ENCODE measurements around the gene SLC7A8. TPM values are rescaled to one million over a fixed set of nuclear protein-coding genes. Genes with fewer than 3 reads are reported as not detected.

The SLC7A8 gene
- total and polyA plus RNA-seq, 10 of the 15 experiments (the other 5 are each of a cell fraction or from before 2014, with no cell fraction given), result 0.06 to 0.28 (median 0.21) TPM; not detected in 7

DNA sequence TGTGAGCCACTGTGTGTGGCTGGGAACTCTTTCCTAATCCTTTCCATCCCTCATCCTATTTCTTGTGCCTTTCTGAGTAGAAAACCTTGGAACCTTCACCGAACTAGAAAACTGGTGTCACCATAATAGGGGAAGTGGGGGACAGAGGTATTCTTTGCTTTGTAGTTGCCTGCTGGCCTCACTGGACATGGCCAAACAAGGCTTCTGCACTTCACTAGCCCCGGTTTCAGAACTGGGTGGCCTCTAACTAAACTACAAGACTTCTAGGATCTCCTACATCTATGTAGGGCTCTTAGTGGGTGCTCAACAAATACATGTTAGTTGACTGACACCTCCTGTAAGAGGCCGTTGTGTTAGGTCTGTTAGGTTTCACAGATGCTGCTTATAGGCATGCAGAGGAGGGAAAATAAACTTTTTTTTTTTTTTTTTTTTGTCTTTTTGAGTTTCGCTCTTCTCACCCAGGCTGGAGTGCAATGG lies 78.1 kb downstream of the SLC7A8 start (continued):
- TF ChIP-seq MYB (IDR thresholded peaks at IDR 0.05; ENCODE audit: borderline replicate concordance, low read depth, low read length), result no peak
- no peak for TF ChIP-seq FOXK2 (IDR thresholded peaks at IDR 0.05)
- no peak for TF ChIP-seq YY1 (IDR thresholded peaks at IDR 0.05; ENCODE audit: low read depth, low read length)
- TF ChIP-seq MEF2A (IDR thresholded peaks at IDR 0.05; ENCODE audit: insufficient read depth, low read depth, low read length), result no peak

- Histone ChIP-seq H3K4me1 (ENCODE audit: control insufficient read depth, insufficient read depth, low read length) (no peaks in the 10 kb centered on the region), H3K4me2 (ENCODE audit: control insufficient read depth, insufficient read depth) (no peak within 1 kb of the TSS), H3K9me3 (replicated peaks; ENCODE audit: control insufficient read depth, insufficient read depth, low read length) (no peaks in the 10 kb centered on the region), H3K36me3 (ENCODE audit: control insufficient read depth in 2 of 2, insufficient read depth in 2 of 2, low read length in 1 of 2) (no peaks in the 10 kb centered on the region), H3K27me3 (replicated peaks in 1 of 2; ENCODE audit: control insufficient read depth in 2 of 2, insufficient read depth in 2 of 2, low read length in 1 of 2) (no peaks in the 10 kb centered on the region), H4K20me1 (ENCODE audit: control insufficient read depth, insufficient read depth) (no peaks in the 10 kb centered on the region; the same call in 1 of the 2 replicates), H3K79me2 (ENCODE audit: control insufficient read depth, insufficient read depth, low read length) (no peaks in the 10 kb centered on the region), H2AFZ (ENCODE audit: control insufficient read depth, low read depth, low read length) (no peak within 1 kb of the TSS), H3K27ac (ENCODE audit: control insufficient read depth, insufficient read depth) (no peak within 1 kb of the TSS), H3K4me3 (no peak within 1 kb of the TSS), H3K9ac (ENCODE audit: control insufficient read depth, insufficient read depth, low read length) (no peak within 1 kb of the TSS)
- POLR2A ChIA-PET, result no interaction called here
- BruUV-seq (replicated peaks), result no TSS peak
- in situ Hi-C loops (cut with MboI) (no loop called here), intact Hi-C loops (cut with micrococcal nuclease; ENCODE audit: unreplicated experiment) (no loop called here)
- RAD21 ChIA-PET (ENCODE audit: unreplicated experiment), result no interaction called here
- ATAC-seq, result no peak
- 34% methylated on average over 11 of the region's 11 CpGs for WGBS (ENCODE audit: insufficient coverage, insufficient replicate concordance, low lambda C conversion rate, missing lambda C conversion rate)
- SMC1A ChIA-PET (ENCODE audit: uncharacterized antibody, unreplicated experiment), result interaction anchor here (0.7 kb wide), 1 partner anchor 10 kb away, joined by 4 read pairs; the partner anchor contains the start of genes ACIN1 and C14orf119
- no peak for DNase-seq (ENCODE audit: low read depth, low spot score)
- CTCF ChIA-PET, result no interaction called here
- no peak for FAIRE-seq
- no peak for TF ChIP-seq CTCF (IDR thresholded peaks at IDR 0.05 in 2 of 3, conservative IDR thresholded peaks at IDR 0.05 in 1 of 3; ENCODE audit: control insufficient read depth in 2 of 3, extremely low read depth in 1 of 3, insufficient read depth in 1 of 3, low read depth in 3 of 3, low read length in 3 of 3)
- TF ChIP-seq, protein P1, sequence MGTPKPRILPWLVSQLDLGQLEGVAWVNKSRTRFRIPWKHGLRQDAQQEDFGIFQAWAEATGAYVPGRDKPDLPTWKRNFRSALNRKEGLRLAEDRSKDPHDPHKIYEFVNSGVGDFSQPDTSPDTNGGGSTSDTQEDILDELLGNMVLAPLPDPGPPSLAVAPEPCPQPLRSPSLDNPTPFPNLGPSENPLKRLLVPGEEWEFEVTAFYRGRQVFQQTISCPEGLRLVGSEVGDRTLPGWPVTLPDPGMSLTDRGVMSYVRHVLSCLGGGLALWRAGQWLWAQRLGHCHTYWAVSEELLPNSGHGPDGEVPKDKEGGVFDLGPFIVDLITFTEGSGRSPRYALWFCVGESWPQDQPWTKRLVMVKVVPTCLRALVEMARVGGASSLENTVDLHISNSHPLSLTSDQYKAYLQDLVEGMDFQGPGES (IDR thresholded peaks at IDR 0.05), result no peak
- no peak for TF ChIP-seq ESRRA (IDR thresholded peaks at IDR 0.05; ENCODE audit: low read length)
- no peak for TF ChIP-seq RAD51 (IDR thresholded peaks at IDR 0.05)
- no peak for TF ChIP-seq POLR2AphosphoS2 (IDR thresholded peaks at IDR 0.05; ENCODE audit: low read depth, low read length)
- TF ChIP-seq RFX5 (IDR thresholded peaks at IDR 0.05; ENCODE audit: low read depth, low read length), result no peak
- no peak for TF ChIP-seq BMI1 (IDR thresholded peaks at IDR 0.05; ENCODE audit: borderline replicate concordance)
- no peak for TF ChIP-seq NFYB (IDR thresholded peaks at IDR 0.05; ENCODE audit: insufficient read depth, low read depth, low read length)
- TF ChIP-seq SIN3A (IDR thresholded peaks at IDR 0.05; ENCODE audit: low read depth, low read length), result no peak
- TF ChIP-seq BCL3 (IDR thresholded peaks at IDR 0.05; ENCODE audit: borderline replicate concordance, insufficient read depth, low read depth, low read length, poor library complexity, severe bottlenecking), result no peak
- TF ChIP-seq IKZF2 (IDR thresholded peaks at IDR 0.05), result no peak
- no peak for TF ChIP-seq EZH2 (IDR thresholded peaks at IDR 0.05; ENCODE audit: borderline replicate concordance, control insufficient read depth, low read depth, low read length)
- TF ChIP-seq CBX3 (IDR thresholded peaks at IDR 0.05; ENCODE audit: borderline replicate concordance, low read depth), result no peak
- TF ChIP-seq PML (IDR thresholded peaks at IDR 0.05; ENCODE audit: low read length), result no peak
These were observed 78.7 kb downstream of the SLC7A8 start, which contains the start of gene CIROP for GRCh38 chr14:23104591-23105347. TSS of gene CIROP (minus strand) at chr14:23104989. CDS start at chr14:23104920, 69 bp downstream.

All from GM12878 (cell line).